DOHH2 (cell line): ENCODE results near the gene FFAR3.

Experiments
- H3F3A ChIP-seq: fragments of 200-600 bp; sonication (generic), shearing (Covaris generic); 2 replicates; pipeline ENCODE4 v1.6.0; 2016; ENCODE audit warnings: antibody characterized with exemption, mild to moderate bottlenecking; ENCODE audit not compliant: control insufficient read depth, insufficient read depth
- H3K27ac ChIP-seq: fragments of 200-600 bp; sonication (generic); 2 replicates; pipeline ENCODE4 v1.5.1; 2014; ENCODE audit warnings: low read depth, mild to moderate bottlenecking, low read length, moderate library complexity
- H3K27me3 ChIP-seq: fragments of 200-600 bp; sonication (generic); 2 replicates; pipeline ENCODE4 v1.6.1; 2014; ENCODE audit warnings: mild to moderate bottlenecking, low read length, mixed read lengths; ENCODE audit not compliant: control insufficient read depth
- H3K36me3 ChIP-seq: fragments of 200-600 bp; sonication (generic); 2 replicates; pipeline ENCODE4 v1.6.1; 2014; ENCODE audit warnings: mild to moderate bottlenecking, low read length, moderate library complexity, mixed read lengths; ENCODE audit not compliant: control insufficient read depth
- H3K4me1 ChIP-seq: fragments of 200-600 bp; sonication (generic); 2 replicates; pipeline ENCODE4 v1.6.1; 2014; ENCODE audit warnings: mild to moderate bottlenecking, low read length, mixed read lengths; ENCODE audit not compliant: control insufficient read depth
- H3K4me2 ChIP-seq: fragments of 200-600 bp; sonication (generic); 2 replicates; pipeline ENCODE4 v1.6.0; 2014; ENCODE audit warnings: mild to moderate bottlenecking, low read length, moderate library complexity
- H3K4me3 ChIP-seq: fragments of 200-600 bp; sonication (generic); 2 replicates; pipeline ENCODE4 v1.5.1; 2014; ENCODE audit warnings: mild to moderate bottlenecking, low read length, mixed read lengths
- H3K79me2 ChIP-seq: fragments of 200-600 bp; sonication (generic); 2 replicates; pipeline ENCODE4 v1.6.1; 2014; ENCODE audit warnings: mild to moderate bottlenecking, low read length, mixed read lengths; ENCODE audit not compliant: control insufficient read depth
- H3K9me2 ChIP-seq: fragments of 200-600 bp; sonication (generic); replicated peaks from 2 replicates; pipeline ENCODE4 v1.6.1; 2014; ENCODE audit warnings: mild to moderate bottlenecking, low read length, mixed read lengths; ENCODE audit not compliant: control insufficient read depth
- H3K9me3 ChIP-seq: fragments of 200-600 bp; sonication (generic); 2 replicates; pipeline ENCODE4 v1.6.1; 2014; ENCODE audit warnings: antibody characterized with exemption, low read length, mixed read lengths; ENCODE audit not compliant: control insufficient read depth, insufficient read depth
- H4K20me1 ChIP-seq: fragments of 200-600 bp; sonication (generic); 2 replicates; pipeline ENCODE4 v1.6.0; 2014; ENCODE audit warnings: low read depth, mild to moderate bottlenecking, antibody characterized with exemption, low read length, moderate library complexity; ENCODE audit not compliant: control insufficient read depth, insufficient read depth
- EZH2phosphoT487 ChIP-seq: fragments of 200-600 bp; sonication (generic); IDR thresholded peaks from 2 replicates; pipeline ENCODE4 v1.6.1; 2017; ENCODE audit warnings: borderline replicate concordance, mild to moderate bottlenecking, antibody characterized with exemption, low read length, moderate library complexity, mixed read lengths
- TF ChIP-seq, protein P1 (sequence below): fragments of 200-600 bp; sonication (generic); IDR thresholded peaks from one replicate; pipeline ENCODE4 v1.5.1; 2014; ENCODE audit warnings: antibody characterized with exemption, mild to moderate bottlenecking, low read depth, low read length; ENCODE audit not compliant: poor library complexity, severe bottlenecking

Gene FFAR3

DNA sequence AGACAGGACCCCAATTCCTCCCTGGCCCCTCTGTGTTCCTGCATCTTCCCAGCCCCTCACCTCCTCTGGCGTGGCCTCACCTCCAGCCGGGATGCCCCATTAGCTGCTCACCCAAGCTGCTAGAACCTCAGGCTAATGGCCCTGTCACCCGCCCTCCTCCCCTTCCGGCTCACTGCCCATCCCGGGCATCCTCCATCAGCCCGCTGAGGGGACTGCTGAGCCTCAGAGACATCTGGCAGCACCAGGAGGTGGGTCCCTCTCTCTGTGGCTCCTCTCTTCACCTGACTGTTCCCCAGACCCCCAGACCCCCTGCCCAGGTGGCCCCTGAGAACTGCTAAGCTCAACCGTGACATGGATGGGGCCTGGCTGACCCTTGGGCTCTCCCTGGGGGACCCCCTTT is 7.7 kb upstream of the FFAR3 start:
- Histone ChIP-seq H3K9me2 (no peaks in the 10 kb centered on the region), H3K4me3 (no peak overlapping the region), H3K27me3 (0 out of 2 replicates have a peak, but pooled peaks cover 3% of the 10 kb centered on the region), H3K9me3 (no peaks in the 10 kb centered on the region), H4K20me1 (peaks cover 7% of the 10 kb centered on the region; the same call in 1 of the 2 replicates), H3K27ac (no peak overlapping the region), H3K4me1 (peaks cover 75% of the 10 kb centered on the region), H3K36me3 (peaks cover 27% of the 10 kb centered on the region), H3F3A (peaks cover 38% of the 10 kb centered on the region), H3K79me2 (no peaks in the 10 kb centered on the region), H3K4me2 (peak overlapping the region; percentile 59; the same call in 1 of the 2 replicates)
- TF ChIP-seq, protein P1, sequence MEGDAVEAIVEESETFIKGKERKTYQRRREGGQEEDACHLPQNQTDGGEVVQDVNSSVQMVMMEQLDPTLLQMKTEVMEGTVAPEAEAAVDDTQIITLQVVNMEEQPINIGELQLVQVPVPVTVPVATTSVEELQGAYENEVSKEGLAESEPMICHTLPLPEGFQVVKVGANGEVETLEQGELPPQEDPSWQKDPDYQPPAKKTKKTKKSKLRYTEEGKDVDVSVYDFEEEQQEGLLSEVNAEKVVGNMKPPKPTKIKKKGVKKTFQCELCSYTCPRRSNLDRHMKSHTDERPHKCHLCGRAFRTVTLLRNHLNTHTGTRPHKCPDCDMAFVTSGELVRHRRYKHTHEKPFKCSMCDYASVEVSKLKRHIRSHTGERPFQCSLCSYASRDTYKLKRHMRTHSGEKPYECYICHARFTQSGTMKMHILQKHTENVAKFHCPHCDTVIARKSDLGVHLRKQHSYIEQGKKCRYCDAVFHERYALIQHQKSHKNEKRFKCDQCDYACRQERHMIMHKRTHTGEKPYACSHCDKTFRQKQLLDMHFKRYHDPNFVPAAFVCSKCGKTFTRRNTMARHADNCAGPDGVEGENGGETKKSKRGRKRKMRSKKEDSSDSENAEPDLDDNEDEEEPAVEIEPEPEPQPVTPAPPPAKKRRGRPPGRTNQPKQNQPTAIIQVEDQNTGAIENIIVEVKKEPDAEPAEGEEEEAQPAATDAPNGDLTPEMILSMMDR = no peak
- TF ChIP-seq EZH2phosphoT487 = no peak

DNA sequence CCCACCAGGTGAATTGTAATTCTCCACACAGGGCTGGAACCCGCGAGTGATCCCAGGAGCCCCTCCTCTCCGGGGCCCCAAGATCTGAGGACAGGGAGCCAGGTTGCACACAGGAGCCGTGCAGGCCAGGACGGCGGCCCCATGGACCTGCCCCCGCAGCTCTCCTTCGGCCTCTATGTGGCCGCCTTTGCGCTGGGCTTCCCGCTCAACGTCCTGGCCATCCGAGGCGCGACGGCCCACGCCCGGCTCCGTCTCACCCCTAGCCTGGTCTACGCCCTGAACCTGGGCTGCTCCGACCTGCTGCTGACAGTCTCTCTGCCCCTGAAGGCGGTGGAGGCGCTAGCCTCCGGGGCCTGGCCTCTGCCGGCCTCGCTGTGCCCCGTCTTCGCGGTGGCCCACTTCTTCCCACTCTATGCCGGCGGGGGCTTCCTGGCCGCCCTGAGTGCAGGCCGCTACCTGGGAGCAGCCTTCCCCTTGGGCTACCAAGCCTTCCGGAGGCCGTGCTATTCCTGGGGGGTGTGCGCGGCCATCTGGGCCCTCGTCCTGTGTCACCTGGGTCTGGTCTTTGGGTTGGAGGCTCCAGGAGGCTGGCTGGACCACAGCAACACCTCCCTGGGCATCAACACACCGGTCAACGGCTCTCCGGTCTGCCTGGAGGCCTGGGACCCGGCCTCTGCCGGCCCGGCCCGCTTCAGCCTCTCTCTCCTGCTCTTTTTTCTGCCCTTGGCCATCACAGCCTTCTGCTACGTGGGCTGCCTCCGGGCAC is 6.7 kb upstream of the FFAR3 start:
- Histone ChIP-seq H3K27me3 (peaks cover 6% of the 10 kb centered on the region; the same call in 1 of the 2 replicates), H4K20me1 (peaks cover 7% of the 10 kb centered on the region; the same call in 1 of the 2 replicates), H3K9me2 (no peaks in the 10 kb centered on the region), H3K4me2 (peak overlapping the region; percentile 61), H3F3A (peaks cover 28% of the 10 kb centered on the region), H3K79me2 (no peaks in the 10 kb centered on the region), H3K4me1 (peaks cover 73% of the 10 kb centered on the region), H3K27ac (no peak overlapping the region), H3K4me3 (no peak overlapping the region), H3K36me3 (peaks cover 17% of the 10 kb centered on the region), H3K9me3 (no peaks in the 10 kb centered on the region)
- TF ChIP-seq EZH2phosphoT487 = no peak
- TF ChIP-seq, protein P1 = no peak

DNA sequence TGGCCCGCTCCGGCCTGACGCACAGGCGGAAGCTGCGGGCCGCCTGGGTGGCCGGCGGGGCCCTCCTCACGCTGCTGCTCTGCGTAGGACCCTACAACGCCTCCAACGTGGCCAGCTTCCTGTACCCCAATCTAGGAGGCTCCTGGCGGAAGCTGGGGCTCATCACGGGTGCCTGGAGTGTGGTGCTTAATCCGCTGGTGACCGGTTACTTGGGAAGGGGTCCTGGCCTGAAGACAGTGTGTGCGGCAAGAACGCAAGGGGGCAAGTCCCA is 6.1 kb upstream of the FFAR3 start:
- peaks cover 8% of the 10 kb centered on the region for H3K27me3 ChIP-seq
- H4K20me1 ChIP-seq = 0 out of 2 replicates have a peak, but pooled peaks cover 4% of the 10 kb centered on the region
- peaks cover 12% of the 10 kb centered on the region for H3K36me3 ChIP-seq
- peak overlapping the region; percentile 48 for H3K27ac ChIP-seq
- H3K9me2 ChIP-seq = no peaks in the 10 kb centered on the region
- peak overlapping the region; percentile 44; the same call in 1 of the 2 replicates for H3K4me3 ChIP-seq
- peak overlapping the region; percentile 61 for H3K4me2 ChIP-seq
- H3K79me2 ChIP-seq = no peaks in the 10 kb centered on the region
- H3K9me3 ChIP-seq = no peaks in the 10 kb centered on the region
- H3F3A ChIP-seq = peaks cover 23% of the 10 kb centered on the region
- TF ChIP-seq EZH2phosphoT487 = no peak
- TF ChIP-seq, protein P1 = no peak
- H3K4me1 ChIP-seq = peaks cover 68% of the 10 kb centered on the region
